Measurements from ENCODE around the gene PCCA.
"Not testable (repeated sequence)": the region's sequence is repeated elsewhere in the genome, so short reads cannot be mapped to it uniquely, and the experiment has no call there.

PCCA gene, protein sequence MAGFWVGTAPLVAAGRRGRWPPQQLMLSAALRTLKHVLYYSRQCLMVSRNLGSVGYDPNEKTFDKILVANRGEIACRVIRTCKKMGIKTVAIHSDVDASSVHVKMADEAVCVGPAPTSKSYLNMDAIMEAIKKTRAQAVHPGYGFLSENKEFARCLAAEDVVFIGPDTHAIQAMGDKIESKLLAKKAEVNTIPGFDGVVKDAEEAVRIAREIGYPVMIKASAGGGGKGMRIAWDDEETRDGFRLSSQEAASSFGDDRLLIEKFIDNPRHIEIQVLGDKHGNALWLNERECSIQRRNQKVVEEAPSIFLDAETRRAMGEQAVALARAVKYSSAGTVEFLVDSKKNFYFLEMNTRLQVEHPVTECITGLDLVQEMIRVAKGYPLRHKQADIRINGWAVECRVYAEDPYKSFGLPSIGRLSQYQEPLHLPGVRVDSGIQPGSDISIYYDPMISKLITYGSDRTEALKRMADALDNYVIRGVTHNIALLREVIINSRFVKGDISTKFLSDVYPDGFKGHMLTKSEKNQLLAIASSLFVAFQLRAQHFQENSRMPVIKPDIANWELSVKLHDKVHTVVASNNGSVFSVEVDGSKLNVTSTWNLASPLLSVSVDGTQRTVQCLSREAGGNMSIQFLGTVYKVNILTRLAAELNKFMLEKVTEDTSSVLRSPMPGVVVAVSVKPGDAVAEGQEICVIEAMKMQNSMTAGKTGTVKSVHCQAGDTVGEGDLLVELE

GRCh38 chr13:100088644-100089464 lies at the start of gene PCCA:
PCCA (plus strand) TSS chr13:100089093; CDS start chr13:100089121, 28 bp downstream.
- peak; percentile 51 to 89 (median 69) for DNase-seq (ENCODE audit: low read depth in 3 of 3)

DNA sequence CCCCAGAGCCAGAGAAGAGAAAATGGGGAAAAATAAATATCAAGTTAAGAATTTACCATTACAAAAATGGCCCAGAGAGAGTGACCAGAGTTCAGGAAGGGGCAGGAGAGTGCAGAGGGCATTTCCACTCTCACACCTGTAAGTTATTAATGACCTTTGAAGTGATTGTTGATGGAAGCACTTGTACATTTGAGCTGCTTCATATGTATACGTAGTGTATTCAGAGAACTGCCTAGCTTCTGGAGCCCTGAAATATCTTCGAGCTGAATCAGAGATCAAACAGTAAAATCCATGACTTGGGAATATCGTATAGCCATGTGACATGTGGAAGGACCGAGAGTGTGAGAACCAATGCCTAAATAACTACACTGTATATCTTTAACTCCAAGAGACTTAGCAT lies 49.2 kb upstream of the PCCA start:
- no peak for DNase-seq (ENCODE audit: low read depth in 3 of 3)

DNA sequence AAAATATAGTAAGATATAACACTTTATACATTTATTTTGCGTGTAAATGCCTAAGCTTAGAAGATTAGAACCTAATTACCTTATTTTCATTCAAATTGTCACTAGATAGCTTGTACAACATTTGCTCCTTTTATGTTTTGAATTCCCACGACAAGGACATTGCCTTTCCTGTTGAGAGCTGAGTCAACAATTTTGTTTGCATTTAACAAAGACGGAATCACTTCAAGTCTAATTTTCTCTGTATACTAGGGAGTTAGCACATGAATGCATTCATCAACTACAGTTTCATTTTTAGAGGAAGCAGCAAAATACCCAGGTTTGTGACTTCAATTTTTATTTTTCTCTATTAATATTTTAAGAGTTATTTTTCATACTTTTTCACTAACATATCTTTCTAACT lies 48.7 kb upstream of the PCCA start:
- no peak for DNase-seq (ENCODE audit: low read depth in 3 of 3)

DNA sequence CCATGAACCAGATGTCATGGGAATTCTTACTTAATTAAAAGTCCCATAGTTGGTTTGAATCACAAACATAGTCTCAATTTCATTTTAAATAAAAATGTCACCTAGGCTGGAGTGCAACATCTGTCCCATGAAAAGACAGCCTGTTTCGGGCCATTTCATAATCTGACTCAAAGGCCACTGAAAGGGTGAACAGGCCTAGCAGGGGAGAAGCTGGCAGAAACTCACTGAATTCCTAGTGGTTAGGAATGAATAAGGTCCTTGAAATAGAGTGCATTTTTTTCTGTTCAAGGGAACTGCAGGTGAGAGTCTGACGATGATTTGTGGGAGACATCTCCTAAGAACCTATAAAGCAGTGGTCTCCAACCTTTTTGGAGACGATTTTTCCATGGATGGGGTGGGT lies 44.0 kb upstream of the PCCA start:
- DNase-seq (ENCODE audit: low read depth in 3 of 3) = no peak

GRCh38 chr13:100045355-100045754 lies 43.5 kb upstream of the PCCA start:
- DNase-seq (ENCODE audit: low read depth in 3 of 3) = no peak

DNA sequence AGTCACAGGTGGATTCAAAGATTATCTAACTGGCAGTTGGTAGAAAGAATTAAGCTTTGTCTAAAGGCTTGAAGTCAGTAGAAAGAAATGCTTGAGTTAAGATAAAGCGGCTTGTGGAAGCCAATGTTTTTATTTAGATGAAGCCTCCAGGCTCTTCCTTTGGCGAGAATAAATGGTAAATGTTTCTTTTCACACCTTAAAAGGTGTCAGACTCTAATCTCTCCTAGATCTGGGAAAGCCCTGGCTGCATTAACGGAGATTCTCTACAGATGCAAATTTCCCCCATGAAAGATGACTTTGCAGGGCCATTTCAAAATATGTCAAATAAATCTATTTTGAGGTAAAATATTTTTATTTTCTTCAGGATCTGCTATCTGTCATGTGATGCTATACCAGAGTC lies 37.8 kb upstream of the PCCA start:
- no peak for DNase-seq (ENCODE audit: low read depth in 3 of 3)

GRCh38 chr13:100059827-100060226 lies 29.1 kb upstream of the PCCA start:
- DNase-seq (ENCODE audit: low read depth in 3 of 3) = no peak

- DNase-seq (ENCODE audit: low read depth in 3 of 3) = no peak
Measured at GRCh38 chr13:100063333-100063732, 25.6 kb upstream of the PCCA start.

- DNase-seq (ENCODE audit: low read depth in 3 of 3) = no peak
Measured at GRCh38 chr13:100063906-100064305, 25.0 kb upstream of the PCCA start.

DNA sequence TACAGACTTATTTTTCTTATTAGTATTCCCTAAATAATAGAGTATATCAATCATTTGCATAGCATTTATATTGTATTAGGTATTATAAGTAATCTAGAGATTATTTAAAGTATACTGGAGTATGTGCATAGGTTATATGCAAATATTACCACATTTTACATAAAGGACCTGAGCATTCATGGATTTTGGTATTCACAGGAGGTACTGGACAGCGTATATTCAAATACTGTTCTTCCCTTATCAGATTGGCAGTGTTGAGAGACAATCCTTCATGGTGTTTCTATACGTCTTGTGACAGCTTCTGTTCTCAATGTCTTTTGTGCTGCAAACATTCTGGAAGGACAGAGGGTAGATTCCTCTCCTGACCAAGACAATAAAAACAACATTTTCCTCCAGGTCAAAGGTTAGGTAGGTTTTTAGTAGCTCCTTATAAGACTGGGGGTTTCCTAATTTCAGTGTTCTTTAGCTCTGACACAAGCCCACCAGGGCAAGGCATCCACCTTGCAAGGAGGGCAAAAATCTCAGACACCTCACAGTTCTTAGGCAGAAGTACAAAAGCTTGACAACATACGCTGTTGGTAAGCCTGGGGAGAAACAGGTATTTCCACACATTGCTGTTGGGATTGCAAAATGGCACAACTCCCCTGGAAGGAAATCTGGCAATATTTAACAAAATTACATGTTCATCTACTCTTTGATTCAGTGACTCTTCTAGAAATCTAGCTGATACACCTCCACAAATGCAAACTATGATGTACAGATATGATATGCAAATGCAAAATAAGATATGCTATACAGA lies 20.6 kb upstream of the PCCA start:
- no peak for DNase-seq (ENCODE audit: low read depth in 3 of 3)

DNA sequence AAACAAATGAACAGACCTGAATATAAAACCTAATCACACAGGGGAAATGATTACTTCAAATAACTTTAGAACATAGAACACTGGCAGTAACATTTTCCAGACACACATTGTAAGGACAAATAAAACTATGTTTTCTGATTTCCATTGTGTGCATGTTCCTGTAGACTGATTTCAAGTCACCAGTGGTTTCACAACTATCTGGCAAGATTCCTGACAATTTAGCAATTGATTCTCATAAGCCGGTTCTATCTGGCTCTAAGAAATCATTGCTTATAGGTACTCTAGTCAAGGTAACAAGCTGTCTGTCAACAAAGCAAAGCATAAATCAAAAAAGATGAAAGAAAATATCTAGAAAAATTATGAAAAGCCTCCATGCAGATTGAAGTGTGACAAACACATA lies 19.6 kb upstream of the PCCA start:
- no peak for DNase-seq (ENCODE audit: low read depth in 3 of 3)

GRCh38 chr13:100075700-100076587 lies 12.9 kb upstream of the PCCA start:
- no peak for DNase-seq (ENCODE audit: low read depth in 3 of 3)

GRCh38 chr13:100079003-100079402 lies 9.9 kb upstream of the PCCA start:
- not testable (repeated sequence) for DNase-seq (ENCODE audit: low read depth in 3 of 3)

DNA sequence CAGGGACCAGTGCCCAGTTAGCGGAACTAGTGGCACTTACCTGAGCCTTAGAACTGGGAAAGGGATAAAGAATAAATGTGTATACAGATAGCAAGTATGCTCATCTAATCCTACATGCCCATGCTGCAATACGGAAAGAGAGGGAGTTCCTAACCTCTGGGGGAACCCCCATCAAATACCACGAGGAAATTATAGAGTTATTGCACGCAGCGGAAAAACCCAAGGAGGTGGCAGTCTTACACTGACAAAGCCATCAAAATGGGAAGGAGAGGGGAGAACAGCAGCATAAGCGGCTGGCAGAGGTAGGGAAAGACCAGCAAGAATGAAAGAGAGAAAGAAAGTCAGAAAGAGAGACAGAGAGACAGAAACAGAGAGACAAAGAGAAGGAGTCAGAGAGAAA lies 5.5 kb upstream of the PCCA start:
- DNase-seq (ENCODE audit: low read depth in 3 of 3) = not testable (repeated sequence)

- no peak for DNase-seq (ENCODE audit: low read depth in 3 of 3)
Measured at GRCh38 chr13:100088273-100088643, 635 bp upstream of the PCCA start.

DNA sequence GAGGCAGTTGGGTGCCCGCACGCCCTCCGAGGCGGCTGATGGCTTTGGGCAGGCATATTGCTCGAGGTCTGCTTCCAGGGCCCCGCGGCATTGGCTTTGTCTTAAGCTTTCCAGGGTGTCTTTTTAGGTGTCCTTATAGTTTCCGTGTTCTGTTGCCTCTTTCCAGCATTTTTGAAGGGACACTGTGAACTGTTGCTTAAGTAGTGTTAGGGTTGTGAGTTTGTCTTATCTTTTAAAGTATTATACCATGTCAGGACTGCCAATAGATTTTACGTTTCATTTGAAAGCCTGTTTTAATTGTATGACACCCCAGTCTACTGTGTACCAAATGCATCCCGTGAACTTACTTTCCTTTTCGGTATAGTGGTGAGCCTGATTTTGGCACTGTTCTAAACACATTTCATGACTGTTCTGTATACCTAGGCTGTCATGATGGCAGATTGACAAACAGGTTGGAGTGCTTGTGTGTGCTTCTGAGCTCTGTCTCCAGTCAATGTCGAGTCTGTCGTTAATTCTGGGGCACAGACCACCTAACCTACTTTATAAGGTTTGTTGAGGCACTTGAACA lies 656 bp downstream of the PCCA start:
- DNase-seq (ENCODE audit: low read depth in 3 of 3) = no peak

DNA sequence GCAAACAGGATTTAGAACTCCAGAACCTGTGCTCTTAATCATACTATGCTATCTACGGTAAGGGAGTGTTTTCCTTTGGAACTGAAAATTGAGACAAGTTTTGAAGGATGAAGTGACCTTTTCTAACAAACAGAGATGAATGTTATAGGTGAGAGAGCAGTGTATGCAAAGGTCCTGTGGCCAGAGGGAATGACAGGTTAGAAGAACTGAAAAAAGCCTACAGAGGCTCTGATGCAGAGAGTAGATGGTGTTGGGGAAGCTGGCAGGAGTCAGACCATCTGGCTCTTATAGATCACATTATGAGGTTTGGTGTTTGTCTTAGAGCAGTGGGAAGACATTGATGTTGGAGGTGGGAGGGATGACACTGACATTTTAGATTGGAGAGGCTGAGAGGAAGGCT lies 2.0 kb downstream of the PCCA start:
- no peak for DNase-seq (ENCODE audit: low read depth in 3 of 3)

DNA sequence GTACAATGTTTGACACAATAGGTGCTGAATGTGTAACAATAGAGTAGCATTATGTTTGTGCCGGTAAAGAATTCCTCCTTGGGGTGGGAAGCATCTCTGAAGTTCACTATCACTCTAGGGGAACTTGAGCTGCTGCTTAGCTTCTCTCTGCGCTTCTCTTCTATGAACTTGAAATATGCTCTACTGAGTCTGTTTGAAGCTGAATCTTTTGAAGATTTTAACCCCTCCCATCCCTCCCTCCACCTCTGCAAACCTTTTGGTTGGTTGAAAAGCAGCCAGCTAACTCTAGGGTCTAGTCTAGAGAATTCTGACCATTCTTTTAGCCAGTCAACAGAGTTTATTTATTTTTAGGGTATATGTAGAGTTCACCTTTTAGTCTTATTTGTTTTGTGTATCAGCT lies 2.5 kb downstream of the PCCA start:
- DNase-seq (ENCODE audit: low read depth in 3 of 3) = no peak

DNA sequence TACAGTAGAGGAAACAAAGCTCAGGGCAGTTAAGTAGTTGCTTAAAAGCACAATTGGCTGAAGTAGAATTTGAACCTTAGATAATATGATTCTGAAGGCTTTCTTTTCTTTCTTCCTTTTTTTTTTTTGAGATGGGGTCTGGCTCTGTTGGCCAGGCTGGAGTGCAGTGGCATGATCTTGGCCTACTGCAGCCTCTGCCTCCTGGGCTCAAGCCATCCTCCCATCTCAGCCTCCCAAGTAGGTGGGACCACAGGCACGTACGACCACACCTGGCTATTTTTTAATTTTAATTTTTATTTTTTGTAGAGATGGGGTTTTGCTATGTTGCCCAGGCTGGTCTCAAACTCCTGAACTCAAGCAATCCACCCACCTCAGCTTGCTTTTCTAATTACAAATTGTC lies 3.4 kb downstream of the PCCA start:
- not testable (repeated sequence) for DNase-seq (ENCODE audit: low read depth in 3 of 3)

DNA sequence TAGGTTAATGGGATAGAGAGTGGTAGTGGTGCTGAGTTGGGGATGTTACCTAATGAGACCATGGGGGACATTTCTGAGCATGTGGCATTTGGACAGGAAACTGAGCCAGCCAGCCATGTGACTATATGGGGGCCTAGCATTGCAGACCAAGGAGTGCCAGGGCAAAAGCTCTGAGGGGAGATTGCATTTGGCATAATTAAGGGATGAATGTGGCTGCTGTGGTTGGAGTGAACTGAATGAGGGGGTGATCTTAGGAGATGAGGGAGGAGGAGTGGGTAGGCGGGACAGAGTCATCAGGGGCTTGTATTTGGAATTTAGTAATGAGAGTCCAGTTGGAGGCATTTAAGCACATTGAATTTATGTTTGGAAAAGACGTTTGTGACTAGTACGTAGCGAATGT lies 6.6 kb downstream of the PCCA start:
- no peak for DNase-seq (ENCODE audit: low read depth in 3 of 3)

Measured in stimulated activated CD4-positive, alpha-beta T cell treated with anti-CD3 and anti-CD28 coated beads, TNF-alpha, amount 100 ng/mL, for 24 hours (primary cell).